Measurements from ENCODE around the gene BLTP3B.

The BLTP3B gene

GRCh38 chr12:100115291-100115690 lies 27.4 kb downstream of the BLTP3B start:
- no peak for TF ChIP-seq CTCF (IDR thresholded peaks at IDR 0.05; ENCODE audit: low read length, missing control alignments)
- H3K4me3 ChIP-seq (replicated peaks; ENCODE audit: low read depth, low read length) = no peak overlapping the region
- DNase-seq (ENCODE audit: low read depth) = no peak

GRCh38 chr12:100114574-100114973 lies 28.1 kb downstream of the BLTP3B start:
- TF ChIP-seq CTCF (IDR thresholded peaks at IDR 0.05; ENCODE audit: low read length, missing control alignments) = no peak
- no peak for DNase-seq (ENCODE audit: low read depth)
- no peak overlapping the region for H3K4me3 ChIP-seq (replicated peaks; ENCODE audit: low read depth, low read length)

- TF ChIP-seq CTCF (IDR thresholded peaks at IDR 0.05; ENCODE audit: low read length, missing control alignments) = no peak
- no peak for DNase-seq (ENCODE audit: low read depth)
- H3K4me3 ChIP-seq (replicated peaks; ENCODE audit: low read depth, low read length) = no peak overlapping the region
These were observed 32.4 kb downstream of the BLTP3B start for GRCh38 chr12:100110276-100110675.

GRCh38 chr12:100106861-100107260 lies 35.8 kb downstream of the BLTP3B start:
- no peak for TF ChIP-seq CTCF (IDR thresholded peaks at IDR 0.05; ENCODE audit: low read length, missing control alignments)
- no peak overlapping the region for H3K4me3 ChIP-seq (replicated peaks; ENCODE audit: low read depth, low read length)
- DNase-seq (ENCODE audit: low read depth) = no peak

- no peak overlapping the region for H3K4me3 ChIP-seq (replicated peaks; ENCODE audit: low read depth, low read length)
- DNase-seq (ENCODE audit: low read depth) = no peak
- no peak for TF ChIP-seq CTCF (IDR thresholded peaks at IDR 0.05; ENCODE audit: low read length, missing control alignments)
These were observed 37.0 kb downstream of the BLTP3B start for GRCh38 chr12:100105661-100106060.

- no peak for DNase-seq (ENCODE audit: low read depth)
- H3K4me3 ChIP-seq (replicated peaks; ENCODE audit: low read depth, low read length) = no peak overlapping the region
- TF ChIP-seq CTCF (IDR thresholded peaks at IDR 0.05; ENCODE audit: low read length, missing control alignments) = no peak
These were observed 41.7 kb downstream of the BLTP3B start for GRCh38 chr12:100101000-100101399.

Data from fibroblast of pulmonary artery (primary cell).